HEK293T (cell line): ENCODE results near the gene WAPL.

ENCODE experiments used
- CTCF ChIA-PET: fragments of 350-600 bp; formaldehyde crosslinking; extraction: SDS; loops from one replicate; lab custom pipeline; 2021; ENCODE audit warnings: antibody characterized with exemption, inconsistent platforms; lab: Yijun Ruan, JAX
- POLR2A ChIA-PET: fragments of 350-600 bp; formaldehyde crosslinking; extraction: SDS; loops from one replicate; lab custom pipeline; 2020; ENCODE audit warnings: antibody characterized with exemption, inconsistent platforms; lab: Yijun Ruan, JAX
- DNase-seq: peaks from one replicate; pipeline ENCODE4 v3.0.0; 2012; ENCODE audit warnings: mixed read lengths; ENCODE audit errors: extremely low spot score
- ARNT ChIP-seq: fragments of 450-650 bp; IDR thresholded peaks from 2 replicates; pipeline ENCODE4 v1.6.1; 2017; ENCODE audit warnings: mild to moderate bottlenecking
- BHLHE40 ChIP-seq: fragments of 450-650 bp; IDR thresholded peaks from 2 replicates; pipeline ENCODE4 v1.6.1; 2016; ENCODE audit warnings: mild to moderate bottlenecking, moderate library complexity, borderline replicate concordance
- CTBP1 ChIP-seq: fragments of 450-650 bp; IDR thresholded peaks from 2 replicates; pipeline ENCODE4 v1.6.1; 2016; ENCODE audit warnings: borderline replicate concordance
- ELF4 ChIP-seq: fragments of 450-650 bp; IDR thresholded peaks from 2 replicates; pipeline ENCODE4 v1.6.1; 2017; ENCODE audit warnings: antibody characterized with exemption
- FOXA1 ChIP-seq: fragments of 450-650 bp; IDR thresholded peaks from 2 replicates; pipeline ENCODE4 v1.6.1; 2016; ENCODE audit warnings: mild to moderate bottlenecking
- FOXK2 ChIP-seq: fragments of 450-650 bp; IDR thresholded peaks from 2 replicates; pipeline ENCODE4 v1.6.1; 2016; ENCODE audit warnings: mild to moderate bottlenecking
- FOXM1 ChIP-seq: fragments of 450-650 bp; IDR thresholded peaks from 2 replicates; pipeline ENCODE4 v1.6.1; 2017; ENCODE audit warnings: mild to moderate bottlenecking, borderline replicate concordance
- HDGF ChIP-seq: fragments of 450-650 bp; IDR thresholded peaks from 2 replicates; pipeline ENCODE4 v1.6.1; 2017; ENCODE audit warnings: antibody characterized with exemption, borderline replicate concordance
- L3MBTL2 ChIP-seq: fragments of 450-650 bp; conservative IDR thresholded peaks from 2 replicates; pipeline ENCODE4 v1.6.1; 2016; ENCODE audit warnings: mild to moderate bottlenecking
- LEF1 ChIP-seq: fragments of 450-650 bp; IDR thresholded peaks from 2 replicates; pipeline ENCODE4 v1.6.1; 2017; ENCODE audit warnings: mild to moderate bottlenecking, borderline replicate concordance
- NFRKB ChIP-seq: fragments of 450-650 bp; IDR thresholded peaks from 2 replicates; pipeline ENCODE4 v1.6.1; 2016; ENCODE audit warnings: mild to moderate bottlenecking, moderate library complexity
- PKNOX1 ChIP-seq: fragments of 450-650 bp; IDR thresholded peaks from 2 replicates; pipeline ENCODE4 v1.6.1; 2016
- SP1 ChIP-seq: fragments of 450-650 bp; IDR thresholded peaks from 2 replicates; pipeline ENCODE4 v1.6.1; 2017
- SUZ12 ChIP-seq: fragments of 450-650 bp; IDR thresholded peaks from 2 replicates; pipeline ENCODE4 v1.6.1; 2016; ENCODE audit warnings: mild to moderate bottlenecking
- TARDBP ChIP-seq: fragments of 450-650 bp; IDR thresholded peaks from 2 replicates; pipeline ENCODE4 v1.6.1; 2016
- ZNF384 ChIP-seq: fragments of 450-650 bp; IDR thresholded peaks from 2 replicates; pipeline ENCODE4 v1.6.1; 2016

WAPL gene

GRCh38 chr10:86500846-86501245 lies 20.7 kb downstream of the WAPL start:
- TF ChIP-seq FOXM1 (no peak), FOXK2 (no peak), PKNOX1 (no peak), HDGF (no peak), ELF4 (no peak), ARNT (no peak), CTBP1 (no peak), SUZ12 (no peak), L3MBTL2 (no peak), TARDBP (no peak)
- DNase-seq: no peak
- ChIA-PET POLR2A (no interaction called here), CTCF (no interaction called here)

DNA sequence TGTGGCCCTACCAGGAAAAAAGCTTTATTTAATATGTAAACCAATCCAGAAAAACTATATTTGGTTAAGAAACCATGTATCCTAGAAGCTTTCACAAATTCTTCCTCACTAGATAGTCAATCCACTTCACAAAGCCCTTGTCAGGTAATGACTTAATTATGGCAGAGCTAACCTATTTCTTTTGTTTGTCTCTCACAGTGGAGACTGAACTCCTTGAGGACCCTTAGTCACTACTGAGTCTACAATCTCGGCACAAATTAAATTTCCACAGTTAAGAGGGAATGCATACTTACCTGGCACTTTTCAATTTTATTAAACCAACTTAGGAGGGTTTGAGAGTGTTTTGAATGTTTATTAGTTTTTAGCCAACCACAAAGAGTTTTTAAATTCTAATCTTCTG lies 23.0 kb downstream of the WAPL start:
- TF ChIP-seq LEF1: no peak
- no peak for TF ChIP-seq BHLHE40
- ChIA-PET POLR2A (no interaction called here), CTCF (no interaction called here)
- DNase-seq: no peak

DNA sequence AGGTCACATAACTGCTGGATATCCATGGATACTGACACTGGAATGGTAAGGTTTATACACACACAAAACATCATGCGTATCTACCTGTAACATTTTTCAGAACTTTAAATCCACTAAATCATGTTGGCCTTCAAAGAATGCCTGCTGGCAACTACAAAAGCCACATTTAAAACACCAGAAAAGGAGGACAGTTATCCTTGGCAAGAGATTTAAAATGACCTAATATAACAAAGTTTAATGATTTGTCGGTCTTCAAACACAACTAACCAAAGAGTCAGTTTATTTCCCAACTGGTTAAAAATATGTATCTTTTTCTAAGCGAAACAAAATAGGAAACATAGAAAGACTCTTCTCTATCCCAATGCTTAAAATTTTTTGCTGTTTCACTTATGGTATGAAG lies 24.0 kb downstream of the WAPL start:
- DNase-seq: no peak
- TF ChIP-seq FOXA1: no peak
- ChIA-PET CTCF (no interaction called here), POLR2A (no interaction called here)

- ChIA-PET CTCF (no interaction called here), POLR2A (no interaction called here)
- no peak for TF ChIP-seq ARNT
- no peak for TF ChIP-seq CTBP1
- TF ChIP-seq FOXM1: no peak
- no peak for TF ChIP-seq HDGF
- no peak for TF ChIP-seq ZNF384
- no peak for TF ChIP-seq BHLHE40
- TF ChIP-seq LEF1: no peak
- no peak for TF ChIP-seq NFRKB
- TF ChIP-seq SP1: no peak
- no peak for TF ChIP-seq SUZ12
- no peak for TF ChIP-seq PKNOX1
- TF ChIP-seq FOXK2: no peak
- TF ChIP-seq ELF4: no peak
- TF ChIP-seq L3MBTL2: no peak
- no peak for TF ChIP-seq TARDBP
- TF ChIP-seq FOXA1: no peak
- no peak for DNase-seq
Observed at GRCh38 chr10:86489960-86490612, 31.5 kb downstream of the WAPL start.

- ChIA-PET CTCF (no interaction called here), POLR2A (no interaction called here)
Observed at GRCh38 chr10:86489071-86489810, 32.4 kb downstream of the WAPL start.

GRCh38 chr10:86486856-86487255 lies 34.7 kb downstream of the WAPL start:
- TF ChIP-seq FOXK2: no peak
- TF ChIP-seq TARDBP: no peak
- no peak for TF ChIP-seq HDGF
- TF ChIP-seq FOXM1: no peak
- no peak for TF ChIP-seq PKNOX1
- no peak for TF ChIP-seq SP1
- no peak for TF ChIP-seq SUZ12
- CTCF ChIA-PET: interaction anchor here (0.8 kb wide), 1 partner anchor 18 kb away, joined by 4 read pairs; no protein-coding TSS in a partner anchor
- POLR2A ChIA-PET: no interaction called here
- DNase-seq: no peak

More at GRCh38 chr10:86489071-86489810, 32.4 kb downstream of the WAPL start:
- TF ChIP-seq HDGF: no peak
- TF ChIP-seq SUZ12: no peak
- TF ChIP-seq ZNF384: no peak
- no peak for TF ChIP-seq FOXM1
- TF ChIP-seq ARNT: no peak
- TF ChIP-seq PKNOX1: no peak
- no peak for DNase-seq

GRCh38 chr10:86483664-86484063 lies 37.9 kb downstream of the WAPL start:
- ChIA-PET CTCF (no interaction called here), POLR2A (no interaction called here)
- DNase-seq: no peak
- TF ChIP-seq TARDBP (no peak), SP1 (no peak), ZNF384 (no peak), FOXM1 (no peak), PKNOX1 (no peak), CTBP1 (no peak), FOXA1 (no peak), FOXK2 (no peak), BHLHE40 (no peak), NFRKB (no peak), SUZ12 (no peak)
